Hepatocyte (in vitro differentiated cells): Measurements from ENCODE around the gene KLK15. TPM values are rescaled to one million over a fixed set of nuclear protein-coding genes. Genes with fewer than 3 reads are reported as not detected.

Experiments used
- DNase-seq: peaks from one replicate; pipeline ENCODE4 v3.0.0-alpha.2; 2016; ENCODE audit warnings: low spot score
- H2AFZ ChIP-seq: fragments of 200-600 bp; sonication (generic); 2 replicates; pipeline ENCODE4 v1.6.0; 2016; ENCODE audit warnings: antibody characterized with exemption, mild to moderate bottlenecking
- H3K27ac ChIP-seq: fragments of 200-600 bp; sonication (generic); 2 replicates; pipeline ENCODE4 v1.5.1; 2016; ENCODE audit warnings: mild to moderate bottlenecking
- H3K27me3 ChIP-seq: fragments of 200-600 bp; sonication (generic); 2 replicates; pipeline ENCODE4 v1.6.1; 2016
- H3K36me3 ChIP-seq: fragments of 200-600 bp; sonication (generic); replicated peaks from 2 replicates; pipeline ENCODE4 v1.5.1; 2016; ENCODE audit warnings: low read depth; ENCODE audit not compliant: insufficient read depth
- H3K4me1 ChIP-seq: fragments of 200-600 bp; sonication (generic); 2 replicates; pipeline ENCODE4 v1.5.1; 2016; ENCODE audit warnings: mild to moderate bottlenecking, moderate library complexity; ENCODE audit not compliant: insufficient read depth
- H3K4me2 ChIP-seq: fragments of 200-600 bp; sonication (generic); 2 replicates; pipeline ENCODE4 v1.6.0; 2016
- H3K4me3 ChIP-seq: fragments of 200-600 bp; sonication (generic); 2 replicates; pipeline ENCODE4 v1.5.1; 2016; ENCODE audit warnings: mild to moderate bottlenecking
- H3K79me2 ChIP-seq: fragments of 200-600 bp; sonication (generic); 2 replicates; pipeline ENCODE4 v1.6.0; 2017; ENCODE audit warnings: mild to moderate bottlenecking
- H3K9me2 ChIP-seq: fragments of 200-600 bp; sonication (generic); replicated peaks from 2 replicates; pipeline ENCODE4 v1.6.0; 2017; ENCODE audit warnings: mild to moderate bottlenecking; ENCODE audit not compliant: insufficient read depth
- H3K9me3 ChIP-seq: fragments of 200-600 bp; sonication (generic); 2 replicates; pipeline ENCODE4 v1.5.1; 2016; ENCODE audit warnings: low read depth, mild to moderate bottlenecking
- H4K20me1 ChIP-seq: fragments of 200-600 bp; sonication (generic); 2 replicates; pipeline ENCODE4 v1.6.0; 2016; ENCODE audit warnings: mild to moderate bottlenecking; ENCODE audit not compliant: insufficient read depth, poor library complexity, severe bottlenecking
- CTCF ChIP-seq: fragments of 200-600 bp; sonication (generic); IDR thresholded peaks from 2 replicates; pipeline ENCODE4 v1.5.1; 2016; ENCODE audit warnings: antibody characterized with exemption, mild to moderate bottlenecking; ENCODE audit not compliant: poor library complexity
- EZH2 ChIP-seq: fragments of 200-600 bp; sonication (generic); IDR thresholded peaks from 2 replicates; pipeline ENCODE4 v1.6.1; 2016; ENCODE audit warnings: antibody characterized with exemption, mild to moderate bottlenecking, borderline replicate concordance
- EZH2phosphoT487 ChIP-seq: fragments of 200-600 bp; sonication (generic); IDR thresholded peaks from one replicate; pipeline ENCODE4 v1.6.1; 2018; ENCODE audit warnings: antibody characterized with exemption, mild to moderate bottlenecking, low read depth, moderate library complexity; ENCODE audit not compliant: unreplicated experiment, severe bottlenecking
- whole genome bisulfite sequencing: methylation state at CpG from one replicate; pipeline ENCODE4 v1.1.6; 2016; ENCODE audit warnings: low lambda C conversion rate; ENCODE audit errors: missing lambda C conversion rate; 5-methylcytosine and 5-hydroxymethylcytosine counted together
- polyA plus RNA-seq: library from polyadenylated mRNA; unstranded; fragments of >200 nt; fragmentation: Nextera tagmentation; extraction: Ambion mirVana; gene quantifications from 2 replicates; pipeline ENCODE4 v1.2.1, GENCODE V29; 2016
- total RNA-seq: library from RNA; depleted of rRNA; stranded (reverse); fragments of >200 nt; gene quantifications from 2 replicates; pipeline ENCODE4 v1.2.3, GENCODE V29; 2014

KLK15 gene
- total and polyA plus RNA-seq, 2 experiments from 2014 or later = not detected

- WGBS = 93% methylated on average over 7 of the region's 7 CpGs
- Histone ChIP-seq H3K4me1 (peaks cover under 1% of the 10 kb centered on the region), H4K20me1 (no peaks in the 10 kb centered on the region), H3K9me2 (no peaks in the 10 kb centered on the region), H3K79me2 (peaks cover 20% of the 10 kb centered on the region), H3K27ac (no peak overlapping the region), H3K4me2 (no peak overlapping the region), H3K36me3 (no peaks in the 10 kb centered on the region), H3K4me3 (no peak overlapping the region), H3K27me3 (no peaks in the 10 kb centered on the region), H2AFZ (no peak overlapping the region), H3K9me3 (no peaks in the 10 kb centered on the region)
- TF ChIP-seq EZH2phosphoT487 (no peak), CTCF (no peak), EZH2 (no peak)
- DNase-seq = no peak
Measured at GRCh38 chr19:50797429-50797780, 36.0 kb downstream of the KLK15 start.

- Histone ChIP-seq H3K36me3 (no peaks in the 10 kb centered on the region), H4K20me1 (no peaks in the 10 kb centered on the region), H3K4me1 (no peaks in the 10 kb centered on the region), H3K9me2 (no peaks in the 10 kb centered on the region), H3K9me3 (no peaks in the 10 kb centered on the region), H3K79me2 (peaks cover 14% of the 10 kb centered on the region), H3K27ac (no peak overlapping the region), H3K4me2 (no peak overlapping the region), H2AFZ (no peak overlapping the region), H3K4me3 (no peak overlapping the region), H3K27me3 (no peaks in the 10 kb centered on the region)
- no peak for TF ChIP-seq EZH2phosphoT487
- TF ChIP-seq EZH2 = no peak
- TF ChIP-seq CTCF = no peak
- 96% methylated on average over 8 of the region's 8 CpGs for WGBS
- no peak for DNase-seq
Measured at GRCh38 chr19:50796634-50797428, 36.5 kb downstream of the KLK15 start.

- 95% methylated on average over 9 of the region's 9 CpGs for WGBS
- Histone ChIP-seq H3K27ac (no peak overlapping the region), H3K4me2 (no peak overlapping the region), H3K27me3 (no peaks in the 10 kb centered on the region), H4K20me1 (no peaks in the 10 kb centered on the region), H2AFZ (no peak overlapping the region), H3K36me3 (no peaks in the 10 kb centered on the region), H3K4me1 (no peaks in the 10 kb centered on the region), H3K9me3 (no peaks in the 10 kb centered on the region), H3K79me2 (peaks cover 10% of the 10 kb centered on the region), H3K4me3 (no peak overlapping the region), H3K9me2 (no peaks in the 10 kb centered on the region)
- TF ChIP-seq EZH2phosphoT487 = no peak
- no peak for TF ChIP-seq EZH2
- no peak for TF ChIP-seq CTCF
- no peak for DNase-seq
Measured at GRCh38 chr19:50796128-50796633, 37.2 kb downstream of the KLK15 start.
